D341Med (cell line): Measurements from ENCODE around the gene CARNS1.

Source experiments
- DNase-seq: peaks from one replicate; pipeline ENCODE4 v3.0.0; 2012; ENCODE audit warnings: low spot score

CARNS1 gene

GRCh38 chr11:67428052-67429001 is 12.8 kb downstream of the CARNS1 start, which contains the start of gene RPS6KB2:
Gene RPS6KB2, plus strand, starts transcription at chr11:67428494. Its CDS starts 52 bp downstream, at chr11:67428546.
- peak; percentile 97 for DNase-seq

- DNase-seq, result no peak
Observed at GRCh38 chr11:67429038-67429668, 13.7 kb downstream of the CARNS1 start.

DNA sequence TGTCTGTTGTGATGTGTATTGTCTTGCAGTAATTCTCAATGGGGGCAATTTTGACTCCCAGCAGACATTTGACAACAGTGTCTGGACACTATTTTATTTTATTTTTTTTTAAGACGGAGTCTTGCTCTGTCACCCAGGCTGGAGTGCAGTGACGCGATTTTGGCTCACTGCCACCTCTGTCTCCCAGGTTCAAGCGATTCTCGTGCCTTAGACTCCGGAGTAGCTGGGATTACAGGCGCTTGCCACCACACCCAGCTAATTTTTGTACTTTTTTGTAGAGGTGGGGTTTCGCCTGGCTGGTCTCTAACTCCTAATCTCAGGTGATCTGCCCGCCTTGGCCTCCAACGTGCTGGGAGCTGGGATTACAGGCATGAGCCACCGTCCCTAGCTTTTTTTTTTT is 14.2 kb downstream of the CARNS1 start:
- DNase-seq, result no peak

DNA sequence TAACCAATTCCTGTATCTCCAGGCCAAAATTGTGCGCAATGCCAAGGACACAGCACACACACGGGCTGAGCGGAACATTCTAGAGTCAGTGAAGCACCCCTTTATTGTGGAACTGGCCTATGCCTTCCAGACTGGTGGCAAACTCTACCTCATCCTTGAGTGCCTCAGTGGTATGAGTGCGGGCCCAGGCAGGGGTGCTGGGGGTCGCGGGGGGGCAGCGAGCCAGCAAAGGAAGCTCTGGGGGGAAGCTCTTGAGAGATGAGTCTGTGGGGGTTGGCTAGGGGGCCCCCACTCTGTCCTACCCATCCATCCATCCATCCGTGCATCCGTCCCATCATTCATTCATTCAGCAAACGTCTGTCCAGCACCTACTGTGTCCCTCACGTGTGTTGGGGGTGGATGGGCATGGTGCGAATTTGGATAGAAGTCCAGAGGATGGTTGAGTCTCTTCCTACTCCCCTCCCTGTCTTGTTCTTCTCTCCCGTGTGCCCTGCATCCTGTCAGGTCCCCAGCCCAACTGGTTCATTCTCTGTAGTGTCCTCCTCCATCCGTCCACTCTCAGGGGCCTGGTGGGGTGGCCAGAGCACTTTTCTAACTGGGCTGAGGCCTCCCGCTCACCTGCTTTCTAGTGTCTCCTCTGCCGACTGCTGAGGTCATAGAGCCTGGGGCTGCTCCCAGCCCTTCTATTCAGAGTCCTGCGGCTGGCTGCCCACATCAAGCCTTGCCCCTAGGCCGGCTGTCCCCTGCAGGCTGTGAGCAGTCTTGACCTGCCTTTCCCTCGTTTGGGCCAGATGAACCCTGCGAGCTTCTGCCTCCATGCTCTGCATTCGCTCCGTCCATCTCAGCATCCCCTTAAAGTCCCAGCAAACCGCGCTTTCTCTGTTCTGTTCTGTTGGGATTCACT is 16.1 kb downstream of the CARNS1 start:
- DNase-seq, result no peak

GRCh38 chr11:67432655-67433349 is 17.3 kb downstream of the CARNS1 start:
- DNase-seq, result no peak

DNA sequence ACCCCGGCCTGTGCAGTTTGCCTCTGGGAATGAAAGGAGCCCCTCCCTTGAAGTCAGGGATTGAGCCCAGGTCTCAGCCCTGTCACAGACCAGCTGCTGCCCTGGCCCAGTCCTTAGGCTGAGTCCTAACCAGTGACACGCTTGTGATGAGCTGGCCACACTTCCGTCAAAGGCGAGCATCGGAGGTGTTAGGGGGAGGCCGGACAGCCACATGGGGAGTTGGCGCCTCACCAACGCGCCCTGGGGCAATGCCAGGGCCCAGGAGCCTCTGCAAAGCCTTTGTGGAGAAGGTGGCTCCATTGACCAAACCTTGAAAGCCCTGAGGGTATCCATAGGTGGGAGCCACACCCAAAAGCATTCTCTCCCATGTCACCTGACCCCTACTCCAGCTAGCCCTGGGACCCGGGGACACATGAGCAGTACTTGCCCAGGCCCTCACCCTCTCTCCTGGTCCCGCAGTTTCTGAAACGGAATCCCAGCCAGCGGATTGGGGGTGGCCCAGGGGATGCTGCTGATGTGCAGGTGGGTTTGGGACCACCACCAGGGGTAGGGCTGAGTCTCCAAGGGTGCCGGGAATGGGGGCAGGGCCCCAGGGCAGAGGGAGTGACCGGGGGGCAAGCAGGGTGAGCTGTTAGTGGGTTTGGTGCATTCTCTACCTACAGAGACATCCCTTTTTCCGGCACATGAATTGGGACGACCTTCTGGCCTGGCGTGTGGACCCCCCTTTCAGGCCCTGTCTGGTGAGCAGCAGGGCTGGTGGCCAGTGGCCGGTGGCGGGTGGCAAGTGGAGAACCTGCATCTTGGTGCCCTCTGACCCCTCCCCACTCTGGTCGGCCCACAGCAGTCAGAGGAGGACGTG is 18.3 kb downstream of the CARNS1 start:
- DNase-seq, result no peak

GRCh38 chr11:67434395-67434881 is 19.0 kb downstream of the CARNS1 start:
- DNase-seq, result no peak

DNA sequence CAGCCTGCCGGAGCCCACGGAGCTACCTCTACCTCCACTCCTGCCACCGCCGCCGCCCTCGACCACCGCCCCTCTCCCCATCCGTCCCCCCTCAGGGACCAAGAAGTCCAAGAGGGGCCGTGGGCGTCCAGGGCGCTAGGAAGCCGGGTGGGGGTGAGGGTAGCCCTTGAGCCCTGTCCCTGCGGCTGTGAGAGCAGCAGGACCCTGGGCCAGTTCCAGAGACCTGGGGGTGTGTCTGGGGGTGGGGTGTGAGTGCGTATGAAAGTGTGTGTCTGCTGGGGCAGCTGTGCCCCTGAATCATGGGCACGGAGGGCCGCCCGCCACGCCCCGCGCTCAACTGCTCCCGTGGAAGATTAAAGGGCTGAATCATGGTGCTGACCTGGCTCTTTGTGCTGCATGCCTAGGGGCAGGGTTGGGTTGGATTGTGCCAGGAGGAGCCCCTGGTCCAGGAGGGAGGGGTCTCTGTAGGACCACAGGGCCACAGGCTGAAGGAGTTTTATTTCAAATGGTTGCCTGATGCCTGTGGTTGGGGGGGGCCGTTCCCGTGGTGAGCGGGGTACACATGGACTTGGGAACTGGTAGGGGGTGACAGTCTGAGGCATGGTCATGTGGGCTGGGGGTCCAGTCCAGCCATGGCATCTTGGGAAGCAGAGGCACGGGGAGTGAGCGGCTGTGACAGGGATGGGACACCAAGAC is 19.7 kb downstream of the CARNS1 start:
- DNase-seq, result no peak

DNA sequence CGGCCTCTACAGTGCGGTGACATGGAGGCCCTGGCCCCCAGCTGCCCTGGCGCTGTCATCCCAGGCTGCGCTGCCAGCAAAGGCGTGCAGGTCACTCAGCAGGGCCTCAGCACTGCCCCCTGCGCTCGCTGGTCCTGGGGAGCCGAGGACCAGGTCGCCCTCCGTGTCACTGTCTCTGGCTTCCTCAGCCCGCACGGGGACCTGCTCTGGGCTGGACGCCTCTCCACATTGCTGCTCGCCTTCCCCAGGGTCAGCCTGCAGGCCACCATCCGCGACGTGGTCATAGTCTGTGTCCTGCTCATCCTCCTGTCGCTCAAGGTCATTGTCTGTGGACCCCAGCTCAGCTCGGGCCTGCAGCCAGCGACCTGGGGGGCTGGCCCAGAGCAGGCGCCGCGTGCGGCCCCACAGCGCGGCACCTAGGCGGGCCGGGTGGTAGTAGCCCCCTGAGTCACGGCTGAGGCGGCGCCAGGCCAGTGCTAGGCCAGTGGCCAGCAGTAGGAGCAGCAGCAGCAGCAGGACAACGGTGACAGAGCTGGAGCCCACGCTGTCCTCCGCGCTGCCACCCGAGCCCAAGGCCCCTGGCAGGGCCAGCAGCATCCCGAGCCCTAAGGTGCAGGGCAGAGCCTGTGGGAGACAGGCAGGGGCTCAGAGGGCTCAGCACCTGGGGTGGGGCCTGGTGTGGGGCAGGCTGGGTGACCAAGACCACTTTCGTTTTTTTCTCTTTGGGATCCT is 20.4 kb downstream of the CARNS1 start:
- no peak for DNase-seq

GRCh38 chr11:67436459-67437081 is 21.1 kb downstream of the CARNS1 start:
- no peak for DNase-seq

- no peak for DNase-seq
Observed at GRCh38 chr11:67437082-67437808, 21.8 kb downstream of the CARNS1 start, which contains the start of gene PTPRCAP. Gene PTPRCAP, minus strand, starts transcription at chr11:67437682. Its CDS starts 63 bp downstream, at chr11:67437619.

- no peak for DNase-seq
Observed at GRCh38 chr11:67437809-67438157, 22.3 kb downstream of the CARNS1 start.

GRCh38 chr11:67438158-67438902 is 22.9 kb downstream of the CARNS1 start:
- no peak for DNase-seq

DNA sequence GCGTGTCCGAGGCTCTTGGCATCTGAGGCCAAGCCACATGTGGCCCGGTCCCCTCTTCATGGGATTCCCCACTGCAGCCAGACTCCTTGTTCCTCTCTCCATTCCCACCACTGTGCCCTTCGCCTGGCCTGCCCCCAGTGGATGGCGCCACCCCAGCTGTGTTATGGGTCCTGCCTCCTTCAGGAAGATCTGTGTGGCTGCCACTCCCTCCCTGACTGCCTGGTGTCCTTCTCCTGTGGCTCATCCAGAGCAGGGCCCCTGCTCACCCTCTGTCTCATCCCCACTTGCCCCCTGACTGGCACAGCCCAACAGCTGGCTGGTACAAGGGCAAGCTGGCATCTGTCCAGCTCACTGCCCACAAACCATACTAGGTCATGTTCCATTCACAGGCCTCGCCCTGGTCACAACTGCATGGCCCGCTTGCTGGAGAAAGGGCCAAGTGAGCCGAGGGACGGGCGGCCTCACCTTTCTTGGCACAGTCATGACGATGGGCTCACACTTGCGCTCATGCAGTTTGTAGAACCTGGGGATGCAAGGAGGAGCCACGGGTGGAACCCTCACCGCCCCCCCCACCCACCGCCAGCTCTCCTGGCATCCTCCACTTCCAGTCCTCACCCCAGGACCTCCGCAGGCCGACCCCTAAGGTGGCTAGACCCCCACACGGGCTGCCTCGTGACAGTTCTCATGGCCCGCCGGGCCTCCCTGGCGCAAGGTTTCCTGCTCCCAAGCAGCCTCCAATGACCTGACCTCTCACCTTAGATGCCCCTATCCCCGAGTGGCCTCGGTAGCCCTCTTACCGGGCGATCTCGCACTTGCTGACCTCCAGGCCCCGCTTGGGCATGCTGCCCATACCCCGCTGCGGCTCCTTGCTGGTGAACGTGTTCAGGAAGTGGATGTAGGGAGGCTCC is 24.1 kb downstream of the CARNS1 start:
- DNase-seq, result peak; percentile 58

DNA sequence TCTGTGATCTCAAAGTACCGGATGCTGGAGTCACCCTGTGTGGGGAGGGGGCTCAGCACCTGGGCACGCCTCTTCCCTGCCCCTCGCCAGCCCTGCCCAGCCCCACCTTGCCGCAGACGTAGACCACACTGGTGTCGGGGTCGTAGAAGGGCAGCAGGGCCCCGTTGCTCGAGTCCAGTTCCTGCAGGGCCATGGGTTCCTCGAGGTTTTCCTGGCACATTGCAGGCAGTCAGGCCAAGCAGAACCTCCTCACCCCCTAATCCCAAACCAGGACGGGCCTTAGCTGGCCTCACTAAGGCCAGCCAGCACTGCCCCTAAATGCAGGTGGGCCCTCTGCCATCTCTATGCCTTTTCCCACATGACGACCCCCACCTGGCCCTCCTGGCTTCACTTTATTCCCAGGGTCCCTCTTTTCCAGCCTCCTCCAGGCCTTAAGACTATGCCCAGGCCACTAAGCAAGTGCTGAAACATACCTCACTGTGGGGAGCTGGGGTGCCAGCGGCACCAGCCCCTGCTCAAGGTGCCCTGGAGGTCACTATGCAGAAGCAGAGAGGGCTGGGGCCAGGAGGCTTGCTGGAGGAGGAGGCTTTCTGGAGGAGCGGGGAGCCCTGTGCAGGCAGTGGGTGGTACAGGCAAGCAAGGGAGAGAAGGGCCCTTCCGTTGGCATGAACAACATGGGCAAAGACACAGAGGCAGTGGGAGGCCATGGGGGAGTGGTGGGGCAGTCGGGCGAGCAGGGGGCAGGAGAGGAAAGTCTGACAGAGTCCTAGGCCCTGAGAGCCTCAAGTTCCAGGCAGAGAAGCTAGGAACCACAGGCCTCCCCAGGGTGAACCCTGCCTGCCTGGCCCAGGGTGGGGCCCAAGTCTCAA is 25.0 kb downstream of the CARNS1 start:
- no peak for DNase-seq
